ENCODE data around the gene PLEKHA3.

Gene PLEKHA3

DNA sequence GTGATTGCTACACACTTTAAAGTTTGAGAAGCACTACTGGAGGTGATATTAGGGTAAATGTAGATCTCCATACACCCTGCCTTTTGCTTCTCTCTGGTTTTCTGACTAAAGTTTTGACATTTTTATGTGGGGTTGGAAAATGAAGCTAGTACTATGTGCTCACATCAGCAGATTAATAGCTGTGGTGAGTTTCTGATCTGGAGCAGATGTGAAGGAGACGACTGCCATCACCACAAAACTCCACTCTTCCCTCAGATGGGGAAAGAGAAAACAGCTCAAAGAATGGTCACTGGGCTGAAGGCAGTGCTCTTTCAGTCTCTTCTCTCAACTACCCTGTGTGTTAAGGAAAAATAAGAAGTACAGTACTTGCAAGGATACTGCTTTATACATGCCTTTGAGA lies 37.2 kb downstream of the PLEKHA3 start:
- Histone ChIP-seq H3K4me3 (ENCODE audit: low read depth, low read length, poor library complexity, severe bottlenecking) (no peak overlapping the region), H3K9me3 (ENCODE audit: low read length) (no peaks in the 10 kb centered on the region), H3K27me3 (ENCODE audit: insufficient read depth, low read length) (no peaks in the 10 kb centered on the region), H3K4me1 (ENCODE audit: insufficient read depth, low read length, severe bottlenecking) (peaks cover 1% of the 10 kb centered on the region), H3K79me2 (ENCODE audit: insufficient read depth, low read length) (no peaks in the 10 kb centered on the region), H3K27ac (ENCODE audit: low read depth, low read length, poor library complexity, severe bottlenecking) (no peak overlapping the region), H3F3A (ENCODE audit: insufficient read depth, low read length) (no peaks in the 10 kb centered on the region), H3K9ac (ENCODE audit: low read length) (no peak overlapping the region), H4K20me1 (ENCODE audit: insufficient read depth, low read length) (no peaks in the 10 kb centered on the region), H2AFZ (ENCODE audit: low read length) (no peak overlapping the region), H3K9me2 (ENCODE audit: low read depth, low read length) (no peaks in the 10 kb centered on the region), H3K4me2 (ENCODE audit: low read length) (no peak overlapping the region), H3K36me3 (ENCODE audit: insufficient read depth, low read length) (peaks cover 4% of the 10 kb centered on the region; the same call in 1 of the 2 replicates)
- no peak for TF ChIP-seq EZH2 (IDR thresholded peaks at IDR 0.05; ENCODE audit: borderline replicate concordance, low read length)
- no peak for TF ChIP-seq CTCF (IDR thresholded peaks at IDR 0.05; ENCODE audit: low read length)

DNA sequence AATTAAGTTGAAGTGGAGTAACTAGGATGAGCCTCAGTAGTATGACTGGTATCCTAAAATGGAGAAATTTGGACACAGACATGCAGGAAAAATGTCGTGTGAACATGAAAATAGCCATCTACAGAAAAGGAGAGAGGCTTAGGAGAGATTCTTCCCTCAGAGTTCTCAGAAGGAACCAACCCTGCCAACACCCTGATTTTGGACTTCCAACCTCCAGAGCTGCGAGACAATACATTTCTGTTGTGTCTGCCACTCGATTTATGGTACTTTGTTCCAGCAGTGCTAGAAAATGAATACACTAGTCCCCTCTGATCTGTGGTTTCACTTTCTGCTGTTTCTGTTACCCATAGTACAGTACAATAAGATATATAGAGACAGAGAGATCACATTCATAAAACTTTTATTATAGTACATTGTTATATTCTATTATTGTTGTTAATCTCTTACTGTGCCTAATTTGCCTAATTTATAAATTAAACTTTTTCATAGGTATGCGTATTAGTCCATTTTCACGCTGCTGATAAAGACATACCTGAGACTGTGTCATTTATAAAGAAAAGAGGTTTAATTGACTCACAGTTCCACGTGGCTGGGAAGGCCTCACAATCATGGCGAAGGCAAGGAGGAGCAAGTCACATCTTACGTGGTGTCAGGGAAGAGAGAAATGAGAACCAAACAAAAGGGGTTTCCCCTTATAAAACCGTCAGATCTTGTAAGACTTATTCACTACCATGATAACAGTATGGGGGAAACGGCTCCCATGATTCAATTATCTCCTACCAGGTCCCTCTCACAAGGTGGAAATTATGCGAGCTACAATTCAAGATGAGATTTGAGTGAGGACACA lies 41.3 kb downstream of the PLEKHA3 start:
- Histone ChIP-seq H3K27me3 (ENCODE audit: insufficient read depth, low read length) (no peaks in the 10 kb centered on the region), H3K4me3 (ENCODE audit: low read depth, low read length, poor library complexity, severe bottlenecking) (no peak overlapping the region), H3K9ac (ENCODE audit: low read length) (no peak overlapping the region), H3K9me3 (ENCODE audit: low read length) (no peaks in the 10 kb centered on the region), H4K20me1 (ENCODE audit: insufficient read depth, low read length) (no peaks in the 10 kb centered on the region), H3K9me2 (ENCODE audit: low read depth, low read length) (no peaks in the 10 kb centered on the region), H2AFZ (ENCODE audit: low read length) (no peak overlapping the region), H3F3A (ENCODE audit: insufficient read depth, low read length) (no peaks in the 10 kb centered on the region), H3K4me2 (ENCODE audit: low read length) (no peak overlapping the region), H3K36me3 (ENCODE audit: insufficient read depth, low read length) (peaks cover 9% of the 10 kb centered on the region; the same call in 1 of the 2 replicates), H3K27ac (ENCODE audit: low read depth, low read length, poor library complexity, severe bottlenecking) (no peak overlapping the region), H3K79me2 (ENCODE audit: insufficient read depth, low read length) (peaks cover 22% of the 10 kb centered on the region), H3K4me1 (ENCODE audit: insufficient read depth, low read length, severe bottlenecking) (peaks cover 15% of the 10 kb centered on the region)
- TF ChIP-seq CTCF (IDR thresholded peaks at IDR 0.05; ENCODE audit: low read length) (no peak), EZH2 (IDR thresholded peaks at IDR 0.05; ENCODE audit: borderline replicate concordance, low read length) (no peak)

GRCh38 chr2:178522950-178523595 lies 42.8 kb downstream of the PLEKHA3 start:
- H3K4me3 ChIP-seq (ENCODE audit: low read depth, low read length, poor library complexity, severe bottlenecking) = peak overlapping the region; percentile 91
- peaks cover 35% of the 10 kb centered on the region for H3K79me2 ChIP-seq (ENCODE audit: insufficient read depth, low read length)
- H3K4me2 ChIP-seq (ENCODE audit: low read length) = peak overlapping the region; percentile 87
- peak overlapping the region; percentile 49 for H3K27ac ChIP-seq (ENCODE audit: low read depth, low read length, poor library complexity, severe bottlenecking)
- peak overlapping the region; percentile 93 for H3K9ac ChIP-seq (ENCODE audit: low read length)
- H3K9me2 ChIP-seq (ENCODE audit: low read depth, low read length) = no peaks in the 10 kb centered on the region
- TF ChIP-seq CTCF (IDR thresholded peaks at IDR 0.05; ENCODE audit: low read length) (peak; percentile 94), EZH2 (IDR thresholded peaks at IDR 0.05; ENCODE audit: borderline replicate concordance, low read length) (no peak)
- H3K36me3 ChIP-seq (ENCODE audit: insufficient read depth, low read length) = peaks cover 24% of the 10 kb centered on the region
- H2AFZ ChIP-seq (ENCODE audit: low read length) = peak overlapping the region; percentile 84
- peaks cover 15% of the 10 kb centered on the region for H3K4me1 ChIP-seq (ENCODE audit: insufficient read depth, low read length, severe bottlenecking)
- H3K9me3 ChIP-seq (ENCODE audit: low read length) = no peaks in the 10 kb centered on the region
- no peaks in the 10 kb centered on the region for H4K20me1 ChIP-seq (ENCODE audit: insufficient read depth, low read length)
- H3K27me3 ChIP-seq (ENCODE audit: insufficient read depth, low read length) = no peaks in the 10 kb centered on the region
- no peaks in the 10 kb centered on the region for H3F3A ChIP-seq (ENCODE audit: insufficient read depth, low read length)

Measured in OCI-LY1 (cell line).